T47D (cell line): Measurements from ENCODE around the gene CTF1.
"Not testable (repeated sequence)": the region's sequence is repeated elsewhere in the genome, so short reads cannot be mapped to it uniquely, and the experiment has no call there.

ENCODE experiments used
- DNase-seq, 2 experiments: peaks; one replicate each; pipeline versions ENCODE4 v3.0.0 to v3.0.0-alpha.2; 2011 to 2012; ENCODE audit warnings: low read depth in 1 of 2, low spot score in 1 of 2
- JUND ChIP-seq: IDR thresholded peaks from 2 replicates; pipeline ENCODE4 v1.6.1; 2012; ENCODE audit warnings: low read depth
- in situ Hi-C: cut with HindIII; loops from 2 replicates; pipeline ENCODE4 v1.10.0; 2016; ENCODE audit warnings: low sequenced_read_pairs, low pct_unique_long_range_greater_than_20kb

CTF1 gene

GRCh38 chr16:30874821-30875717, 21.3 kb upstream of the CTF1 start:
- DNase-seq: peak; percentile 77 to 91
- in situ Hi-C loops: no loop called here

DNA sequence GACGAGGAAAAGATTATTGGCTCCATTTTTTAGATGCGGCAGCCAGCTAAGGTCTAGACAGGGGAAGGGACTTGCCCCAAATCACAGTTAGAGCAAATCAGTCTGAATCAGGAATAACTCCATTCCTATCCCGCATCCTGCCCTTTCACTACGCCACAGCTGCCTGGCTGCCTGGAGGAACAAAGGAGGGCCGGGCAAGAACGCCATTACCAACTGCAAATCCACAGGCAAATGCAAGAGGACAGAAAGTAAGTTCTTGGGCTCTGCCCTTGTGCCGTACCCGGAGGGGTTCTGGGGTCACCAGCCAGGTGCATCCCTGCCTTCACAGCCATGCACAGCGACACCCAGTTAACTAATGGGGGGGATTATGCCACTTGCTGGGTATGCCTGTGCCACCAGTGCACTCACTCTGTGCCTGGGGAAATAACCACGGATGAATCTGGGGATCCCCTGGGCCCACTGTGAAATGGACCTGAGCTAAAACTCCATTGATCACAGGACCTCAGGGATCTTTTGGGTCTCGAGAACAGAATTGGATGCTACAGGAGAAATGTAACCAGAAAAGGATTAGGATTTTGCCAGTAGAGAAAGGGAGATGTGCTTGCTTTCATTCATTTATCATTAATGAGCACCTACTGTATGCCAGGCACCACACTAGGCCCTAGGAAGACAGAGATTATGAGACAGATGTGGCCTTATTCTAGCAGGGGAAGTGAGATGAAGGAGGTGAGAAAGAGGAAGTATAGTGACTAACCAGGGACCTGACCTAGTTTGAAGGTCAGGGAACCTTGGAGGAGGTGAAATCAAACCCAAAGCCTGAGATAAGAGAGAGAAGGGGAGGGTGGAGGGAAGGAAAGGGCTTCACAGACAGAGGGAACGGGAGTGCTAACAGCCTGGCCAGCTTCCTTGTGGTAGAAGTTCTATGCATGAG, 20.3 kb upstream of the CTF1 start:
- in situ Hi-C loops: no loop called here
- no peak for TF ChIP-seq JUND
- peak in 1 of 2 experiments; percentile 21 for DNase-seq

More at GRCh38 chr16:30874821-30875717, 21.3 kb upstream of the CTF1 start:
- no peak for TF ChIP-seq JUND

DNA sequence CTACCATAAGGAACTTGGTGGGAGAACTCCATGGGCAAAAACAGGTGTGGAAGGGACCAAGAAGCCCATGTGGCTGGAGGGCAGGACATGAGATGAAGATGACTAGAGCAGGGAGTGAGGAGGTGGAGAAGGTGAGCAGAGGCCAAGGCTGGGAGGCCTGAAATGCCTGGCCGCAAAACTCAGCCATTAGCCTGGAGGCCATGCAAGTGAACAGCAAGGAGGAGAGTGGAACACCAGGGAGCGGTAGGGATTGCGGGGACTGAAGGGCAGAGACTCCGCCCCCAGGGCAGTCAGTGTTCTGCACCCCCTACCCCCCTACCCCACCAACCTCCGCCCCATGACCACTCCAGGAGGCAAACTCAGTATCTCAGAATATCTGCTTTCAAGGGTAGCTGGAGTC, 19.5 kb upstream of the CTF1 start:
- in situ Hi-C loops: no loop called here
- no peak for TF ChIP-seq JUND
- no peak for DNase-seq

GRCh38 chr16:30882429-30883310, 13.7 kb upstream of the CTF1 start:
- in situ Hi-C loops: no loop called here
- DNase-seq: no peak
- TF ChIP-seq JUND: no peak

GRCh38 chr16:30884760-30885159, 11.7 kb upstream of the CTF1 start:
- no peak for DNase-seq
- TF ChIP-seq JUND: no peak
- in situ Hi-C loops: no loop called here

GRCh38 chr16:30885196-30885595, 11.2 kb upstream of the CTF1 start:
- no peak for TF ChIP-seq JUND
- no peak for DNase-seq
- in situ Hi-C loops: no loop called here

DNA sequence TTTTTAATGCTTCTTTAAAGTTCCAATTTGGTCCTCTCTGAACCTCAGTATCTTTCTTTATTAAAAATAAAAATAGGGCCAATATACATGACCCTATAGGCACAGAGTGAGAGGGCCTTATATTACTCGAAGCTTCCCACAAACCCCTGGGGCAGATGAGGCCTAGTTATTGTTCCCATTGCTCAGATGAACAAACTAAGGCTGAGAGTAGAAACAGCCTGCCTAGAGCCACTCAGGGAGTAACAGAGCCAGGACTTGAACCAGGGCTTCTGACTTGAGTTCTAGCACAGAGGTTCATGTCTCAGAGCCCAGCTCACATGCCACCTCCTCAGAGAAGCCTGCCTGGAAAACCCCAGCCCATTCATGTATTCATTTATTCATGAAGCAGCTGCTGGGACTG, 10.3 kb upstream of the CTF1 start:
- no peak for TF ChIP-seq JUND
- no peak for DNase-seq
- in situ Hi-C loops: no loop called here

GRCh38 chr16:30887927-30888326, 8.5 kb upstream of the CTF1 start:
- TF ChIP-seq JUND: no peak
- no peak for DNase-seq
- in situ Hi-C loops: no loop called here

- DNase-seq: no peak
- in situ Hi-C loops: no loop called here
- no peak for TF ChIP-seq JUND
Observed at GRCh38 chr16:30888856-30889499, 7.4 kb upstream of the CTF1 start.

DNA sequence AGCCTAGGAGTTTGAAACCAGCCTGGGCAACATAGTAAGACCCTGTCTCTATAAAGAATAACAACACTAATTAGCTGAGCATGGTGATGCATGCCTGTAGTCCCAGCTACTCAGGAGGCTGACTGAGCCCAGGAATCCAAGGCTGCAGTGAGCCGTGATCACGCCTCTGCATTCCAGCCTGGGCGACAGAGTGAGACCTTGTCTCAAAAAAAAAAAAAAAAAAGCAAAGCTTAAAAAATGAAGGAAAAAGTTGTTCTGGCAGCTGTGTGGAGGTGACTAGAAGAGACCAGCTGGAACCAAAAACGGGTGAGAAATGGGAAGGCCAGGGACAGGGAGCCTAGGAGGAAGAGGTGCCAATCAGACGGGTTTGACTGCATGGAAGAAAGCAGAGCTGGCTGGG, 6.7 kb upstream of the CTF1 start:
- TF ChIP-seq JUND: no peak
- DNase-seq: no peak
- in situ Hi-C loops: no loop called here

DNA sequence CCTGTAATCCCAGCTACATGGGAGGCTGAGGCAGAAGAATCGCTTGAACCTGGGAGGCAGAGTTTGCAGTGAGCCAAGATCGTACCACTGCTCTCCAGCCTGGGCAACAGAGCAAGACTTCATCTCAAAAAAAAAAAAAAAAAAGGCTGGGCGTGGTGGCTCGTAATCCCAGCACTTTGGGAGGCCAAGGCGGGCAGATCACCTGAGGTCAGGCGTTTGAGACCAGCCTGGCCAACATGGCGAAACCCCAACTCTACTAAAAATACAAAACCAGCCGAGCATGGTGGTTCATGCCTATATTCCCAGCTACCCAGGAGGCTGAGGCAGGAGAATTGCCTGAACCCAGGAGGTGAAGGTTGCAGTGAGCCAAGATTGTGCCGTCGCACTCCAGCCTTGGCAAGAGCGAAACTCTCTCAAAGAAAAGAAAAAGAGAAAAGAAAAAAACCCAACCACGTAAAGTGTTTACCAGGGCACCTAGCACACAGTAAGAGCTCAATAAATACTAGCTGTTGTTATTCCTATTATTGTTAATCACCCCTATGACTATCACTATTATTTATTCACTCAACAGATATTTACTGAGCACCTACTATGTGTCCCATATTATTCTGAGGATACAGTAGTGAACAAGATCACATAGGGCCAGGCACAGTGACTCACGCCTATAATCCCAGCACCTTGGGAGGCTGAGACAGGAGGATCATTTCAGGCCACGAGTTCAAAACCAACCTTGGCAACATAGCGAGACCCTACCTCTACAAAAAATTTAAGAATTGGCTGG, 5.2 kb upstream of the CTF1 start:
- in situ Hi-C loops, DNase-seq: not testable (repeated sequence)
